Measurements from ENCODE around the gene CHCHD6.

DNA sequence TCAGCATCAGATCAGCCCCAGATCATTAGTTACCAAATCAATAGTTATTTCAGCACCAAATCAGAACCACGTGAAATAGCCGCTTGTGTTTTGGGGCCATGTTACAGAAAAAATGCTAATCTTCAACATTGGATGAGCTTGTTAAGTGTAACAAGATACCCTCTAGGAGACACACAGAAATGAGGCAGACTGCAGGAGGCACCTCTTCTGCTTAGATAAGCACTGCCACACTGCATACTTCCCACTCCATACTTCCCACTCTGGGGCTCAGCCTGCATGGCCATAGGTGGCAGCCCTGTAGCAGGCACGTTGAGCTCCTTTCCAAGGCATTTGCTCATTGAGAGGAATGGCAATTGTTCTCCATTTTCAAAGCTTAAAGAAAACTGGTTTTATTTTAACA, 73.3 kb downstream of the CHCHD6 start:
- TF ChIP-seq, protein P1, sequence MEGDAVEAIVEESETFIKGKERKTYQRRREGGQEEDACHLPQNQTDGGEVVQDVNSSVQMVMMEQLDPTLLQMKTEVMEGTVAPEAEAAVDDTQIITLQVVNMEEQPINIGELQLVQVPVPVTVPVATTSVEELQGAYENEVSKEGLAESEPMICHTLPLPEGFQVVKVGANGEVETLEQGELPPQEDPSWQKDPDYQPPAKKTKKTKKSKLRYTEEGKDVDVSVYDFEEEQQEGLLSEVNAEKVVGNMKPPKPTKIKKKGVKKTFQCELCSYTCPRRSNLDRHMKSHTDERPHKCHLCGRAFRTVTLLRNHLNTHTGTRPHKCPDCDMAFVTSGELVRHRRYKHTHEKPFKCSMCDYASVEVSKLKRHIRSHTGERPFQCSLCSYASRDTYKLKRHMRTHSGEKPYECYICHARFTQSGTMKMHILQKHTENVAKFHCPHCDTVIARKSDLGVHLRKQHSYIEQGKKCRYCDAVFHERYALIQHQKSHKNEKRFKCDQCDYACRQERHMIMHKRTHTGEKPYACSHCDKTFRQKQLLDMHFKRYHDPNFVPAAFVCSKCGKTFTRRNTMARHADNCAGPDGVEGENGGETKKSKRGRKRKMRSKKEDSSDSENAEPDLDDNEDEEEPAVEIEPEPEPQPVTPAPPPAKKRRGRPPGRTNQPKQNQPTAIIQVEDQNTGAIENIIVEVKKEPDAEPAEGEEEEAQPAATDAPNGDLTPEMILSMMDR (IDR thresholded peaks at IDR 0.05) = no peak
- no peak for TF ChIP-seq POLR2A (IDR thresholded peaks at IDR 0.05)

Data from adrenal gland (tissue), 5 donors.